HG03159 (cell line): ENCODE results near the gene CHRNG.
"Not testable (repeated sequence)": the region's sequence is repeated elsewhere in the genome, so short reads cannot be mapped to it uniquely, and the experiment has no call there.

ENCODE experiments used
- ATAC-seq: cut with Tn5 transposase; IDR thresholded peaks from one replicate; pipeline ENCODE4 v1.9.1; 2021; ENCODE audit warnings: mild to moderate bottlenecking, moderate library complexity; ENCODE audit not compliant: unreplicated experiment

Gene CHRNG

DNA sequence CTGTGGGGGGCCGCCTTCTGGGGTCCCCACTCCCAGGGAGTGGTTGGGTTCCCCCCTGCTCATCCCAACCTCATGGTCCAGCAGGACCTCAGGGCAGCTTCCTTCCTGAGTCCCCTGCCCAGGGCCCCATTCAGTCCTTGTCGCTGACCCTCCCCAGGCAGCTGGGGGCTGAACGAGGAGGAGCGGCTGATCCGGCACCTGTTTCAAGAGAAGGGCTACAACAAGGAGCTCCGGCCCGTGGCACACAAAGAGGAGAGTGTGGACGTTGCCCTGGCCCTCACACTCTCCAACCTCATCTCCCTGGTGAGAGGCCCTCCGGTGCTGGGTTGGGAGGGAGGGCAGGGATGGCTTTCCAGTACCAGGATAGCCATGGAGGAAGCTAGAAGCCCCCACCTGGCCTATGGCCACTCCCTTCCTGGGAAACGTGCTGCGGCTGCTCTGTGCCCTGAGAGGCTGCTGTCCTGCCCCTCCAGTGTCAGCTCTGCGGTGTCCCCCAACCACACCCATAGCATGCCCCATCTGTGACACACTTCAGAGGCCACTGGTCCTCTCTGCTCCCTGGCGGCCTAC, 13.0 kb upstream of the CHRNG start:
- no peak for ATAC-seq

- no peak for ATAC-seq
Observed at GRCh38 chr2:232527905-232528470, 11.5 kb upstream of the CHRNG start.

DNA sequence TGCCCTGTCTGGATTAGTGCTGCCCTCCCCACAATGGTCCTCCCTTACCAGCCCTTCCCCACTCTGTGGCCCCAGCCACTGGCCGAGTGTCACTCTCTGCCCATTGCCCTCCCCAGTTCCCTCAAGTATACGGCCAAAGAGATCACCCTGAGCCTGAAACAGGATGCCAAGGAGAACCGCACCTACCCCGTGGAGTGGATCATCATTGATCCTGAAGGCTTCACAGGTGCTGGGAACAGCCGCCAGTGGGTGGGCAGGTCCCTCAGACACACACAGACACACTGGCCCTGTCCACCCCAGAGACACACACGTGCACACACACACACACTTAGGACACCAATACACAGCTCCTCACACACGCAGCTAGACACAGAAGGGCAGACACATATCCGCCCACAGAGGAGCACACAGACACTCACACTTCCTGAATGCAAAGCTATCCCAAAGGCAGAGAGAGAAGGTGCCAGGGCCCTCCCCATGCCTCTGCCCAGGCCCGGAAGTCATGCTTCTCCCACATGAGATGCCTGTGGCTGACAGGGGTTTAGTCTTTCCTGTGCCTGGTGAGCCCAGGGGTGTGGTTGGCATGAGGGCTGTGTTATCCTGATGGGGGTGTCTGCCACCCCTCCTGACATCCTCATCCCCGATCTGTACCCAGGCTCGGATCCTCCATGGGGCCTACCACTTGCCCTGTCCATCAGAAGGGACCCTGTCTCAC, 10.6 kb upstream of the CHRNG start:
- no peak for ATAC-seq

GRCh38 chr2:232529806-232530547, 9.5 kb upstream of the CHRNG start:
- no peak for ATAC-seq

- ATAC-seq = no peak
Observed at GRCh38 chr2:232530626-232531260, 8.7 kb upstream of the CHRNG start.

GRCh38 chr2:232532419-232532818, 7.1 kb upstream of the CHRNG start:
- ATAC-seq = no peak

GRCh38 chr2:232532821-232533220, 6.7 kb upstream of the CHRNG start:
- ATAC-seq = not testable (repeated sequence)

DNA sequence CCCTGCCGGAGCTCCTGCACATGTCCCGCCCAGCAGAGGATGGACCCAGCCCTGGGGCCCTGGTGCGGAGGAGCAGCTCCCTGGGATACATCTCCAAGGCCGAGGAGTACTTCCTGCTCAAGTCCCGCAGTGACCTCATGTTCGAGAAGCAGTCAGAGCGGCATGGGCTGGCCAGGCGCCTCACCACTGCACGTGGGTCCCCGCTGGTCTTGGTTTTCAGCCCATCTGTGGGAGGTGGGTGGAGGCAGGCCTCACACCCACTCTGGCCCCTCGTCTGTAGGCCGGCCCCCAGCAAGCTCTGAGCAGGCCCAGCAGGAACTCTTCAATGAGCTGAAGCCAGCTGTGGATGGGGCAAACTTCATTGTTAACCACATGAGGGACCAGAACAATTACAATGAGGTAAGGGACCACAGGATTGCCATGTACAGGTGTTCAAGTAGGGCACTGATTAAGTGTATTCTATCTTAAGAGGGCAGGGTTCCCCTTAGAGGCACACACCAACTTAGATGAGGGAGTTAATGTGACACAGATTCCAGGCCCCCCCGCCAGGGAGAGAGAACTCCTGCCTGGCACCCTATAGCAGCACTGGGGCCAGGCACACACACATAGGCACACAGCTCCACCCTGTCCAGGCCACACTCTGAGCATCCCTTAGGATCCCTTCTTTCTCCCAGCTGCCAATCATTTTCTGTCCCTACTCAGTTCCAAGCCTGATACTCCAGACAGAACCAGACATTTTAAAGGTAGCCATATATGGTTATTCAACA, 5.4 kb upstream of the CHRNG start:
- no peak for ATAC-seq

DNA sequence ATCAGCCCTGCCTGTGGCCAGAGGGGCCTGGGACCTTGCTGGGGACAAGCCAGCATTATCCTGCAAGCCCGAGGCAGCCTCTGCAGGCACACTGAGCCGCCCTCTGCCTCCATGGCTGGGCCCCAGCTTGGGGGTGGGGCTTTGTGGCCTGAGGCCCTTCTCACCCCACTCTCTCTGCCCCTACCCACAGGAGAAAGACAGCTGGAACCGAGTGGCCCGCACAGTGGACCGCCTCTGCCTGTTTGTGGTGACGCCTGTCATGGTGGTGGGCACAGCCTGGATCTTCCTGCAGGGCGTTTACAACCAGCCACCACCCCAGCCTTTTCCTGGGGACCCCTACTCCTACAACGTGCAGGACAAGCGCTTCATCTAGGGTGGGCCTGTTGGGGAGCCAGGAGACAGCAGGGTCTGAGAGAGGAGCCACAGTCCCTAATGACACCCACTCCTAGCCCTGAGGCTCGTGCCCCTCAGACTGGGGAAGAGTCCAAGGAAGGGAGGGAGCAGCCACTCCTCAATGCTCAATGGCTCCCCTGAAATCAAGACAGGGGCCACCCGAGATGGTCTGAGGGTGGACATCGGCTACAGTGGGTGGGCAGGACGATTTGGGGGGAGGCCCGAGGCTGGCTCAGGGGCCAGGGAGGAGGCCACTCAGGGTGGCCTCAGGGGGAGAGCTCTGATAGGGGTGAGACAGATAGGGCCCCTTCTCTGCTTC, 4.4 kb upstream of the CHRNG start:
- no peak for ATAC-seq

DNA sequence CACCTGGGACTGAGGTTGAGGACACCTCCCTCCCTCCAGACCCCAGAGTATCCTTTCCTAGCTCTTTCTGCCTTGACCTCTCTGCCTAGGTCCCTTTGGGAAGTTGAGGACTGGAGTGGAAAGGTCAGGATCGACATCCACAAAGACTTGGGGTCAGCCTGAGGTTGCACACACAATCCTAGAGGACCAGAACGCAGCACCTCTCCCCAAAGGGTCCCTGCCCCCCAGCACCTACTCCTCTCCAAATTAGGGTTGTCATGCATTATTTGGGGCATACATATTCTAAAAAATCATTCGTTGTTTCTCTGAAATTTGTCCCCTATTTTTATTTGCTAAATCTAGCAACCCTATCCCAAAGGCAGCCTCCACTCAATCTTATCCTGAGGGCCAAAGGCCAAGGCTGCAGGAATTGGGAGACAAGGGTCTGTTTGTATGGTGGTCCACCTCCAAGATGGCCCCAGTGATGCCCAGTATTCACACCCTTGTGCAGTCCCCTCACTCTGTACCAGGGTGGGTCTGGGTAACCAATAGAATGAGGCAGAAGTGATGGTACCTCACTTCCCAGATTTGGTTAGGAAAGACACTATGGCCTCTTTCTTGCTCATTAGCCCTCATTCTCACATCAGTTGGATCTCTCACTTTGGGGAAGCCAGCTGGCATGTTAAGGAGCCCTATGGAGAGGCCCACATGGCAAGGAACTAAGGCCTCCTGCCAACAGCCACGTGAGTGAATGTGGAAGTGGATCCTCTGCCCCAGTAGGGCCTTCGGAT, 3.5 kb upstream of the CHRNG start:
- no peak for ATAC-seq

GRCh38 chr2:232537079-232537478, 2.4 kb upstream of the CHRNG start:
- ATAC-seq = no peak

DNA sequence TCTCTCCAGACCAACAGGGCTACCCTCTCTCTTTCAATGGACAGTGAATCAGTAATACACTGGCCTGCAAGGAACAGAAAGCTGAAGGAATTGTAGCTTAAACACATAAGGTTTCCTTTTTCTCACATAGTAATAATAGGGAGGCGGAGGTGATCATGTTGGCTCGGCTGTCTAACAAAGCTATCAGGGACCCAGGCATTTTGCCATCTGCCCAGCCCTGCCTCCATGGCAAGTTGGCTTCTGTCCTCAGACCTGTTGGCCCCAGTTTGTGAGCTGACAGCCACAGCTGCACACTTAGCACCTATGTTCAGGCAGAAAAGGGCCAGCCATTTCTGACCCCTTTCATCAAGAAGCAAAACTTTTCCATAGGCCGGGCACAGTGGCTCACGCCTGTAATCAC, 2.0 kb upstream of the CHRNG start:
- ATAC-seq = no peak

GRCh38 chr2:232538671-232539070, 821 bp upstream of the CHRNG start:
- ATAC-seq = no peak

GRCh38 chr2:232540441-232541041, 1.0 kb downstream of the CHRNG start:
- ATAC-seq = no peak

DNA sequence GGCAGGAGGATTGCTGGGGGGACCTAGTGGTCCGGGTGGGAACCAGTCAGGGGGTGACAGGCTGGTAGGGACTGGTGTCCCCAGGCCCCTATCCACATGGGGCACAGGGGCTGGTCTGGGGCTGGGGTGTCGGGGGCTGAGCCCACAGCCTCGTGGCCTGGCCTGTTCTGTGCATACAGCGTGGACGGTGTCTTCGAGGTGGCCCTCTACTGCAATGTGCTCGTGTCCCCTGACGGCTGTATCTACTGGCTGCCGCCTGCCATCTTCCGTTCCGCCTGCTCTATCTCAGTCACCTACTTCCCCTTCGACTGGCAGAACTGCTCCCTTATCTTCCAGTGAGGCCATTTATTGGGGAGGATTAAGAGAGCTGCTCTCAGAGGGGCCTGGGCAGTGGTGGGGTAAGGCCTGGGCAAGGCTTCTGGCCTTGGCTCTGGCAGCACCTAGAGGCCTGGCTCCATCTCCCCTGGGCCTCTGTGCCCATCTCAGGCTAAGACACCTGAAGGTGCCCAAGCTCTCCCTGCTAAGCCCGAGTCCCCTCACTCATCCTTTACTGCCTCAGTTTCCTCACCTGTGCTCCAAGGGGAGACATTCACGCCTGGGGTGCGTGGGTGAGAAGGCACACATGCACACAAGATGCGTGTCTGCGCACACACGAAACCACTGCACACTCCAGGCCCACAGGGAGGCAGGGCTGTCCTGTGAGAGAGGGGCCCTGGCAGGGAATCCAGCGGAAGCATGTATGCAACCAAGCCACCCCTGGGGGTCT, 1.9 kb downstream of the CHRNG start:
- no peak for ATAC-seq

DNA sequence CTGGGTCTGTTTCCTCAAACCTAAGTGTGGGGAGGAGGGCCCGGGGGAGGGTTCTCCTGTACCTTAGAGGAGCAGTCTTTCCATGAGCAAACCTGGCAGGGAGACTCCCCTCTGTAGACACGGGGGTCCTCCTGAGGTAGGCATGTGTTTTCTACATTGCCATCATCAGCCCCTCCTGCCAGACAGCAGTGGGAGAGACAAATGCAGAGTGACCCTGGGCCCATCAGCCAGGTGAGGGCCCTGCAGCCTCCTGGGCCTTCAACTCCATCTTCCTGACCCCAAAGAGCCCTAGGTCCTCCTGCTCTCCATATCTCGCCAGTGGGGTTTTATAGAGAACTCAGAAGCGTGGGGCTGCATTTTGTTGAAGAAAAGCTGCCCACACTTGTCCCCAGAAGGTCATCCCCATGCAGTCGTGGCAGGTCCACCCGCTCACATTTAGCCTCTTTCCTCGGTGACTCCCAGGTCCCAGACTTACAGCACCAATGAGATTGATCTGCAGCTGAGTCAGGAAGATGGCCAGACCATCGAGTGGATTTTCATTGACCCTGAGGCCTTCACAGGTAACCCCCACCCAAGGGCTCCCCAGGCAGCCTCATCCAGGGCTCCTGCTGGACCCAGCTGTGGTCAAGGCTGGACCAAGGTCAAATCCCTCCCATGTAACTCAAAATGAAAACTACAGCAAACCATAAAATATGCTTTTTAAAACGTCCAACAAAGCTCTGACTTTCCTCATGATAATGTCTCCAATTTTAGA, 2.6 kb downstream of the CHRNG start:
- ATAC-seq = no peak

GRCh38 chr2:232542715-232543467, 3.4 kb downstream of the CHRNG start:
- no peak for ATAC-seq
